ENCODE measurements around the gene HRC.
"Not testable (repeated sequence)": the region's sequence is repeated elsewhere in the genome, so short reads cannot be mapped to it uniquely, and the experiment has no call there.

The HRC gene

GRCh38 chr19:49157445-49158224, 2.4 kb upstream of the HRC start, which contains the start of gene TRPM4:
TRPM4 (plus strand) TSS chr19:49157792; CDS start chr19:49157867, 75 bp downstream.
- DNase-seq, result peak; percentile 74

GRCh38 chr19:49155820-49156346, 687 bp upstream of the HRC start:
- no peak for DNase-seq

- DNase-seq, result no peak
These were observed 917 bp downstream of the HRC start for GRCh38 chr19:49154279-49154678.

- no peak for DNase-seq
These were observed 1.9 kb downstream of the HRC start for GRCh38 chr19:49153167-49153809.

GRCh38 chr19:49152119-49152550, 3.1 kb downstream of the HRC start:
- DNase-seq, result no peak

GRCh38 chr19:49151267-49152118, 3.7 kb downstream of the HRC start:
- peak; percentile 41 for DNase-seq

- DNase-seq, result no peak
These were observed 4.3 kb downstream of the HRC start for GRCh38 chr19:49150944-49151243.

GRCh38 chr19:49150106-49150943, 4.9 kb downstream of the HRC start:
- peak; percentile 87 for DNase-seq

- peak; percentile 62 for DNase-seq
These were observed 5.5 kb downstream of the HRC start for GRCh38 chr19:49149652-49150105.

GRCh38 chr19:49148784-49149651, 6.2 kb downstream of the HRC start:
- DNase-seq, result peak; percentile 80

- no peak for DNase-seq
These were observed 7.0 kb downstream of the HRC start for GRCh38 chr19:49148044-49148682.

GRCh38 chr19:49146408-49146770, 8.8 kb downstream of the HRC start:
- DNase-seq, result not testable (repeated sequence)

GRCh38 chr19:49145573-49146407, 9.4 kb downstream of the HRC start:
- no peak for DNase-seq

- DNase-seq, result peak; percentile 80
These were observed 12.3 kb downstream of the HRC start for GRCh38 chr19:49142866-49143335.

GRCh38 chr19:49141352-49141751, 13.8 kb downstream of the HRC start:
- no peak for DNase-seq

GRCh38 chr19:49140951-49141350, 14.2 kb downstream of the HRC start:
- DNase-seq, result no peak

GRCh38 chr19:49136771-49137171, 18.4 kb downstream of the HRC start:
- no peak for DNase-seq

- no peak for DNase-seq
These were observed 19.5 kb downstream of the HRC start for GRCh38 chr19:49135686-49136085.

GRCh38 chr19:49133621-49134454, 21.4 kb downstream of the HRC start:
- DNase-seq, result no peak
